A549 (cell line): ENCODE results near the gene CGB3.

Experiments used
- FOSB ChIP-seq: fragments of 250-450 bp; sonication (Bioruptor Pico); IDR thresholded peaks from 2 replicates; pipeline ENCODE4 v1.5.0; 2020; ENCODE audit warnings: mild to moderate bottlenecking, moderate library complexity
- JUN ChIP-seq, 2 experiments: fragments of >200 bp; sonication (Bioruptor Twin); formaldehyde crosslinking; IDR thresholded peaks; 2 replicates in 1 of 2; 3 replicates in 1 of 2; pipeline ENCODE4 v1.6.1; 2016 to 2017
- POLR2A ChIP-seq: IDR thresholded peaks from 2 replicates; pipeline ENCODE4 v1.6.1; 2012; ENCODE audit warnings: mild to moderate bottlenecking, low read length
- RNF2 ChIP-seq: fragments of 200-600 bp; sonication (generic); IDR thresholded peaks from 2 replicates; pipeline ENCODE4 v1.6.1; 2016; ENCODE audit warnings: low read depth, mild to moderate bottlenecking, antibody characterized with exemption, moderate library complexity, borderline replicate concordance

GRCh38 chr19:49058562-49058961 is 34.4 kb upstream of the CGB3 start:
- TF ChIP-seq RNF2 (no peak), POLR2A (no peak), JUN (IDR thresholded peaks at IDR 0.05) (no peak), FOSB (no peak)
